IMR-90 (cell line): ENCODE data around the gene TGFB2. TPM values are rescaled to one million over a fixed set of nuclear protein-coding genes. Genes with fewer than 3 reads are reported as not detected.

Source experiments
- ATAC-seq: fragments of 200-7000 bp; cut with Tn5 transposase; 2 replicates; pipeline ENCODE4 v1.9.1; 2020; ENCODE audit warnings: low read depth, mild to moderate bottlenecking, moderate library complexity
- BruUV-seq: library from RNA; stranded (reverse); fragments of 400-500 nt; replicated peaks from 2 replicates; lab custom pipeline; 2021; lab: Mats Ljungman, UMichigan
- CTCF ChIA-PET: fragments of 300-600 bp; formaldehyde crosslinking; extraction: SDS; loops from one replicate; lab custom pipeline; 2021; ENCODE audit warnings: antibody characterized with exemption; lab: Yijun Ruan, JAX
- POLR2A ChIA-PET: fragments of 300-600 bp; sonication (Branson Sonifier 250); formaldehyde crosslinking; loops from one replicate; lab custom pipeline; 2022; ENCODE audit warnings: antibody characterized with exemption; ENCODE audit not compliant: unreplicated experiment; lab: Charles Lee
- DNase-seq: peaks from one replicate; pipeline ENCODE4 v3.0.0; 2013
- H2AFZ ChIP-seq: replicated peaks from 2 replicates; pipeline ENCODE3; 2013; ENCODE audit warnings: low read length, mild to moderate bottlenecking; ENCODE audit not compliant: poor library complexity
- H2AK5ac ChIP-seq: 2 replicates; pipeline ENCODE4 v1.6.1; 2013; ENCODE audit warnings: low read depth, low read length, inconsistent platforms
- H2AK9ac ChIP-seq: replicated peaks from 2 replicates; pipeline ENCODE3; 2013; ENCODE audit warnings: mild to moderate bottlenecking, low read depth, low read length, moderate library complexity; ENCODE audit not compliant: poor library complexity
- H2BK120ac ChIP-seq: 2 replicates; pipeline ENCODE4 v1.6.1; 2013; ENCODE audit warnings: low read depth, low read length, inconsistent platforms
- H2BK15ac ChIP-seq: 3 replicates; pipeline ENCODE4 v1.6.1; 2013; ENCODE audit warnings: low read depth, low read length, inconsistent platforms
- H2BK20ac ChIP-seq: 2 replicates; pipeline ENCODE4 v1.6.1; 2013; ENCODE audit warnings: low read depth, mild to moderate bottlenecking, inconsistent platforms, low read length, moderate library complexity
- H2BK5ac ChIP-seq: 2 replicates; pipeline ENCODE4 v1.6.1; 2013; ENCODE audit warnings: mild to moderate bottlenecking, low read depth, low read length, inconsistent platforms; ENCODE audit not compliant: poor library complexity, severe bottlenecking
- H3K14ac ChIP-seq: replicated peaks from 2 replicates; pipeline ENCODE4 v1.6.1; 2013; ENCODE audit warnings: low read depth, low read length, inconsistent platforms
- H3K18ac ChIP-seq: 2 replicates; pipeline ENCODE4 v1.6.1; 2013; ENCODE audit warnings: low read depth, low read length, control low read depth
- H3K23ac ChIP-seq: 2 replicates; pipeline ENCODE4 v1.6.1; 2013; ENCODE audit warnings: low read depth, low read length, inconsistent platforms
- H3K27ac ChIP-seq: 2 replicates; pipeline ENCODE4 v1.5.1; 2013; ENCODE audit warnings: mild to moderate bottlenecking, control low read depth, low read length; ENCODE audit not compliant: insufficient read depth
- H3K27me3 ChIP-seq: 2 replicates; pipeline ENCODE4 v1.6.1; 2013; ENCODE audit warnings: low read length; ENCODE audit not compliant: control insufficient read depth, insufficient read depth
- H3K36me3 ChIP-seq: 2 replicates; pipeline ENCODE4 v1.6.1; 2013; ENCODE audit warnings: low read length, mixed read lengths; ENCODE audit not compliant: control insufficient read depth, insufficient read depth
- H3K4ac ChIP-seq: 2 replicates; pipeline ENCODE4 v1.6.1; 2013; ENCODE audit warnings: low read depth, low read length, inconsistent platforms
- H3K4me1 ChIP-seq: 2 replicates; pipeline ENCODE4 v1.6.1; 2013; ENCODE audit warnings: low read length, mixed read lengths; ENCODE audit not compliant: control insufficient read depth, insufficient read depth
- H3K4me2 ChIP-seq: 2 replicates; pipeline ENCODE4 v1.6.1; 2013; ENCODE audit warnings: low read depth, mild to moderate bottlenecking, control low read depth, low read length, moderate library complexity
- H3K4me3 ChIP-seq: 2 replicates; pipeline ENCODE4 v1.5.1; 2013; ENCODE audit warnings: low read depth, mild to moderate bottlenecking, control low read depth, low read length, moderate library complexity; ENCODE audit not compliant: insufficient read depth
- H3K56ac ChIP-seq: 2 replicates; pipeline ENCODE4 v1.6.1; 2013; ENCODE audit warnings: low read length, inconsistent platforms; ENCODE audit not compliant: insufficient read depth; ENCODE audit errors: extremely low read depth
- H3K79me1 ChIP-seq, 2 experiments: 2 replicates each; pipeline ENCODE4 v1.6.1; 2013; ENCODE audit warnings: low read length in 2 of 2, inconsistent platforms in 1 of 2, low read depth in 1 of 2
- H3K9ac ChIP-seq: 2 replicates; pipeline ENCODE4 v1.6.1; 2013; ENCODE audit warnings: low read depth, low read length, control low read depth
- H3K9me1 ChIP-seq: 2 replicates; pipeline ENCODE4 v1.6.1; 2013; ENCODE audit warnings: low read length, inconsistent platforms; ENCODE audit not compliant: insufficient read depth
- H3K9me3 ChIP-seq: 2 replicates; pipeline ENCODE4 v1.6.1; 2013; ENCODE audit warnings: low read length; ENCODE audit not compliant: control insufficient read depth, insufficient read depth
- H4K20me1 ChIP-seq: 2 replicates; pipeline ENCODE4 v1.6.1; 2013; ENCODE audit warnings: low read length, inconsistent platforms; ENCODE audit not compliant: insufficient read depth
- H4K5ac ChIP-seq: 2 replicates; pipeline ENCODE4 v1.6.1; 2013; ENCODE audit warnings: mild to moderate bottlenecking, low read depth, low read length, control low read depth
- H4K8ac ChIP-seq, 2 experiments: 2 replicates each; pipeline ENCODE4 v1.6.1; 2013; ENCODE audit warnings: low read depth in 2 of 2, low read length in 2 of 2, control low read depth in 1 of 2, inconsistent platforms in 1 of 2
- H4K91ac ChIP-seq: 2 replicates; pipeline ENCODE4 v1.6.1; 2013; ENCODE audit warnings: low read depth, low read length, inconsistent platforms; ENCODE audit not compliant: insufficient read depth
- BHLHE40 ChIP-seq: fragments of 150-350 bp; IDR thresholded peaks from 2 replicates; pipeline ENCODE4 v1.6.1; 2016; ENCODE audit warnings: mild to moderate bottlenecking, low read depth, low read length
- MAFK ChIP-seq: IDR thresholded peaks from 2 replicates; pipeline ENCODE4 v1.6.1; 2012; ENCODE audit warnings: low read depth, low read length, improper control_type of control experiment
- MAZ ChIP-seq: IDR thresholded peaks from 2 replicates; pipeline ENCODE4 v1.6.1; 2012; ENCODE audit warnings: low read depth, mild to moderate bottlenecking, low read length, improper control_type of control experiment, moderate library complexity, borderline replicate concordance
- WGBS, 2 experiments: methylation state at CpG; one replicate each; pipeline versions ENCODE4 v1.1.5 to v1.1.7; 2013; ENCODE audit warnings: missing lambda C conversion rate in 2 of 2; ENCODE audit not compliant: insufficient read length in 1 of 2; ENCODE audit errors: extremely low coverage in 2 of 2; 5-methylcytosine and 5-hydroxymethylcytosine counted together
- dilution Hi-C: fragments of 300-500 bp; cut with HindIII; formaldehyde crosslinking; loops from one replicate; pipeline ENCODE4 v1.14.3; 2018; ENCODE audit warnings: low sequenced_read_pairs; ENCODE audit not compliant: unreplicated experiment
- in situ Hi-C: fragments of 300-500 bp; cut with MboI; formaldehyde crosslinking; loops from 3 replicates; pipeline ENCODE4 v1.14.3; 2019; ENCODE audit warnings: low sequenced_read_pairs, inconsistent platforms, mixed read lengths
- intact Hi-C: fragments of 100-400 bp; cut with micrococcal nuclease; formaldehyde crosslinking; loops from 2 replicates; pipeline ENCODE4 v1.10.0; 2022
- polyA plus RNA-seq, 3 experiments: library from polyadenylated mRNA; depleted of rRNA; stranded (reverse); fragments of >200 nt; gene quantifications; 2 replicates each; pipeline ENCODE4 v1.2.3, GENCODE V29; 2012; ENCODE audit warnings: low replicate concordance in 1 of 3
- total RNA-seq: library from RNA; depleted of rRNA; stranded (reverse); fragments of >200 nt; gene quantifications from 2 replicates; pipeline ENCODE4 v1.2.3, GENCODE V29; 2012

The TGFB2 gene
- total and polyA plus RNA-seq, 2 of the 4 experiments (the other 2 are of a cell fraction): 3.7 to 3.8 TPM

DNA sequence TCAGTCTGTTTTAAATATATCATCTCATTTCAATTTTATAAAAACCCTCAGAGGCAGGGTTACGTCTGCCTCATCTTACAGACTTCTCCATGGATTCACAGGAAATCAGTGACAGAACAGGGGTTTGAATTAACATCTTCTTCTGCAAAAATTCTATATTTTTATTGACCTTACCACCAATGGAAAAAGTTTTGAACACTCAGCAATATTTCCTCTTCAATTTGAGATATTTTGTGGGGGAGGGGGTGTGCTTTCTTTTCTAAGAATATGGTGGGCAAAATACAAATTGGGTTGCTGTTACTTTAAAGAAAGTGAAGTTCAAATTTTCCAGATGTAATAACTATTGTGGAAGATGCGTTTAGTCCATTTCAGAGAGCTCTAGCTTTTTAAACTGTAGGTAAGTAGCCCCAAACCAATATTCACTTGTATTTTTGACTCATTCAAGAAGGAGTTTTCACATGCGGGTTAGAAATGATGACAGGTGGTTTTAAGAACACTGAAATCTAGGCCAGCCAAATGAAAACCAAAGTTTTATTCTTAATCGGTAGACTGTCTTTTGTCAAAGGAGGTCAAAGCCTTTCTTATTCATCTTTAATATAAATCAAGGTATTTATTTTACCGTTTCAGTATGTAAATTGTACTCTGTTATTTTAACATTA, 17.4 kb downstream of the TGFB2 start:
- peaks cover 1% of the 10 kb centered on the region; the same call in 1 of the 2 replicates for H3K36me3 ChIP-seq
- H3K9me3 ChIP-seq: no peaks in the 10 kb centered on the region
- in situ Hi-C loops (no loop called here), intact Hi-C loops (no loop called here), dilution Hi-C loops (no loop called here)
- H3K9ac ChIP-seq: no peak overlapping the region
- H3K4me1 ChIP-seq: peaks cover 24% of the 10 kb centered on the region
- no peaks in the 10 kb centered on the region for H3K27me3 ChIP-seq
- H4K91ac ChIP-seq: no peak overlapping the region
- POLR2A ChIA-PET: no interaction called here
- H2AK9ac ChIP-seq: no peak overlapping the region
- H3K4me3 ChIP-seq: no peak overlapping the region
- H2BK5ac ChIP-seq: no peak overlapping the region
- no peak overlapping the region for H4K5ac ChIP-seq
- H3K79me1 ChIP-seq: peaks cover 4 to 6% of the 10 kb centered on the region in 2 experiments; a peak in 2 of 4 replicates
- H3K18ac ChIP-seq: no peak overlapping the region
- ATAC-seq (no peak), DNase-seq (no peak)
- CTCF ChIA-PET: no interaction called here
- H4K20me1 ChIP-seq: no peaks in the 10 kb centered on the region
- no peak overlapping the region for H3K14ac ChIP-seq
- no peak overlapping the region for H2AFZ ChIP-seq
- 100% methylated on average over 1 of the region's 5 CpGs; no CpG with 5 or more reads in 1 of the 2 experiments for WGBS, 2 experiments
- H3K4me2 ChIP-seq: no peak overlapping the region
- H4K8ac ChIP-seq: no peak overlapping the region
- H3K56ac ChIP-seq: no peak overlapping the region
- no peak overlapping the region; the same call in 1 of the 2 replicates for H3K4ac ChIP-seq
- H3K27ac ChIP-seq: no peak overlapping the region
- peaks cover 12% of the 10 kb centered on the region; the same call in 1 of the 2 replicates for H3K9me1 ChIP-seq
- no peak overlapping the region for H2BK120ac ChIP-seq
- TF ChIP-seq MAFK (0 out of 2 replicates have a peak, but pooled peaks have one; percentile 42), MAZ (no peak), BHLHE40 (no peak)
- H3K23ac ChIP-seq: no peak overlapping the region
- H2BK20ac ChIP-seq: no peak overlapping the region
- no peak overlapping the region for H2BK15ac ChIP-seq
- no peak overlapping the region for H2AK5ac ChIP-seq
- BruUV-seq: no TSS peak
